ENCODE measurements around the gene MALT1.
"Not testable (repeated sequence)": the region's sequence is repeated elsewhere in the genome, so short reads cannot be mapped to it uniquely, and the experiment has no call there.

MALT1 gene

GRCh38 chr18:58754544-58755068, 83.3 kb downstream of the MALT1 start:
- no peak overlapping the region for H3K4me3 ChIP-seq (replicated peaks in 1 of 2; ENCODE audit: low read depth in 2 of 2, low read length in 2 of 2)
- no peak for DNase-seq (ENCODE audit: low read depth in 2 of 2)

GRCh38 chr18:58755304-58756010, 84.2 kb downstream of the MALT1 start:
- no peak overlapping the region for H3K4me3 ChIP-seq (replicated peaks in 1 of 2; ENCODE audit: low read depth in 2 of 2, low read length in 2 of 2)
- TF ChIP-seq CTCF (IDR thresholded peaks at IDR 0.05; ENCODE audit: low read depth, low read length) = no peak
- no peak for DNase-seq (ENCODE audit: low read depth in 2 of 2)

More at GRCh38 chr18:58754544-58755068, 83.3 kb downstream of the MALT1 start:
- no peak for TF ChIP-seq CTCF (IDR thresholded peaks at IDR 0.05; ENCODE audit: low read depth, low read length)

GRCh38 chr18:58756148-58756547, 84.9 kb downstream of the MALT1 start:
- H3K4me3 ChIP-seq (replicated peaks in 1 of 2; ENCODE audit: low read depth in 2 of 2, low read length in 2 of 2) = no peak overlapping the region
- TF ChIP-seq CTCF (IDR thresholded peaks at IDR 0.05; ENCODE audit: low read depth, low read length) = no peak
- no peak for DNase-seq (ENCODE audit: low read depth in 2 of 2)

GRCh38 chr18:58756596-58757240, 85.5 kb downstream of the MALT1 start:
- TF ChIP-seq CTCF (IDR thresholded peaks at IDR 0.05; ENCODE audit: low read depth, low read length) = no peak
- DNase-seq (ENCODE audit: low read depth in 2 of 2) = no peak
- no peak overlapping the region for H3K4me3 ChIP-seq (replicated peaks in 1 of 2; ENCODE audit: low read depth in 2 of 2, low read length in 2 of 2)

- not testable (repeated sequence) for DNase-seq (ENCODE audit: low read depth in 2 of 2); H3K4me3 ChIP-seq (replicated peaks in 1 of 2; ENCODE audit: low read depth in 2 of 2, low read length in 2 of 2)
Measured at GRCh38 chr18:58757351-58757750, 86.1 kb downstream of the MALT1 start.

GRCh38 chr18:58758046-58758445, 86.8 kb downstream of the MALT1 start:
- TF ChIP-seq CTCF (IDR thresholded peaks at IDR 0.05; ENCODE audit: low read depth, low read length) = no peak
- H3K4me3 ChIP-seq (replicated peaks in 1 of 2; ENCODE audit: low read depth in 2 of 2, low read length in 2 of 2) = no peak overlapping the region
- DNase-seq (ENCODE audit: low read depth in 2 of 2) = no peak

GRCh38 chr18:58758606-58759005, 87.3 kb downstream of the MALT1 start:
- no peak overlapping the region for H3K4me3 ChIP-seq (replicated peaks in 1 of 2; ENCODE audit: low read depth in 2 of 2, low read length in 2 of 2)
- no peak for TF ChIP-seq CTCF (IDR thresholded peaks at IDR 0.05; ENCODE audit: low read depth, low read length)
- no peak for DNase-seq (ENCODE audit: low read depth in 2 of 2)

All from cardiac fibroblast (primary cell).